ENCODE measurements around the gene GTSF1L. TPM values are rescaled to one million over a fixed set of nuclear protein-coding genes. Genes with fewer than 3 reads are reported as not detected.

GTSF1L gene
- total RNA-seq, 1 experiment from 2014 or later = not detected

DNA sequence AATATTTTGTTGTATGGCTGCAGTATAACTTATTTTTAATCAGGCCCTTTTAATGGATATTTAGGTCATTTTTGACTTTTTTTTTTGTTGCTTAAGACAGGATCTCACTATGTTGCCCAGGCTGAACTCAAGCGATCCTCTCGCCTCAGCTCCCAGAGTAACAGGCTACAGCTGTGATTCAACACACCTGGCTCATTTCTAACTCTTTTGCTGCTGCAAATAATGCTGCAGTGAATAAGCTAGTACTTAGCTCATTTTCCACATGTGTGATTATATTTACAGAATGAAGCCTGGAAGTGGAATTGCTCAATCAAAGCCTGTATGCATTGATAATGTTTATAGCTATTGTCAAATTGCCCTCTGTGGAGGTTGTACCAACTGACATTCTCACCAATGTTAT is 1.1 kb downstream of the GTSF1L start:
- no peaks in the 10 kb centered on the region for H3K36me3 ChIP-seq (ENCODE audit: insufficient read depth, low read length, poor library complexity, severe bottlenecking)
- no peaks in the 10 kb centered on the region for H3K9me3 ChIP-seq (ENCODE audit: low read depth, low read length, poor library complexity, severe bottlenecking)
- no peaks in the 10 kb centered on the region for H3K27me3 ChIP-seq (replicated peaks; ENCODE audit: insufficient read depth, low read depth, low read length, poor library complexity)
- no peak overlapping the region for H3K4me3 ChIP-seq (ENCODE audit: low read depth, low read length, poor library complexity, severe bottlenecking)
- no peak for DNase-seq (ENCODE audit: low spot score)
- H3K4me1 ChIP-seq (ENCODE audit: insufficient read depth, low read length, poor library complexity, severe bottlenecking) = no peaks in the 10 kb centered on the region
- no peak for TF ChIP-seq EZH2 (IDR thresholded peaks at IDR 0.05; ENCODE audit: borderline replicate concordance, low read depth, low read length, poor library complexity, severe bottlenecking)
- TF ChIP-seq, protein P1, sequence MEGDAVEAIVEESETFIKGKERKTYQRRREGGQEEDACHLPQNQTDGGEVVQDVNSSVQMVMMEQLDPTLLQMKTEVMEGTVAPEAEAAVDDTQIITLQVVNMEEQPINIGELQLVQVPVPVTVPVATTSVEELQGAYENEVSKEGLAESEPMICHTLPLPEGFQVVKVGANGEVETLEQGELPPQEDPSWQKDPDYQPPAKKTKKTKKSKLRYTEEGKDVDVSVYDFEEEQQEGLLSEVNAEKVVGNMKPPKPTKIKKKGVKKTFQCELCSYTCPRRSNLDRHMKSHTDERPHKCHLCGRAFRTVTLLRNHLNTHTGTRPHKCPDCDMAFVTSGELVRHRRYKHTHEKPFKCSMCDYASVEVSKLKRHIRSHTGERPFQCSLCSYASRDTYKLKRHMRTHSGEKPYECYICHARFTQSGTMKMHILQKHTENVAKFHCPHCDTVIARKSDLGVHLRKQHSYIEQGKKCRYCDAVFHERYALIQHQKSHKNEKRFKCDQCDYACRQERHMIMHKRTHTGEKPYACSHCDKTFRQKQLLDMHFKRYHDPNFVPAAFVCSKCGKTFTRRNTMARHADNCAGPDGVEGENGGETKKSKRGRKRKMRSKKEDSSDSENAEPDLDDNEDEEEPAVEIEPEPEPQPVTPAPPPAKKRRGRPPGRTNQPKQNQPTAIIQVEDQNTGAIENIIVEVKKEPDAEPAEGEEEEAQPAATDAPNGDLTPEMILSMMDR (conservative IDR thresholded peaks at IDR 0.05; ENCODE audit: low read depth, low read length) = no peak
- ChIA-PET POLR2A (ENCODE audit: low non-redundant PET) (no interaction called here), CTCF (no interaction called here)
- no peak overlapping the region for H3K27ac ChIP-seq (ENCODE audit: low read depth, low read length, poor library complexity, severe bottlenecking)
- intact Hi-C loops (cut with micrococcal nuclease; ENCODE audit: unreplicated experiment) = no loop called here
- no TSS peak for BruUV-seq (replicated peaks)

DNA sequence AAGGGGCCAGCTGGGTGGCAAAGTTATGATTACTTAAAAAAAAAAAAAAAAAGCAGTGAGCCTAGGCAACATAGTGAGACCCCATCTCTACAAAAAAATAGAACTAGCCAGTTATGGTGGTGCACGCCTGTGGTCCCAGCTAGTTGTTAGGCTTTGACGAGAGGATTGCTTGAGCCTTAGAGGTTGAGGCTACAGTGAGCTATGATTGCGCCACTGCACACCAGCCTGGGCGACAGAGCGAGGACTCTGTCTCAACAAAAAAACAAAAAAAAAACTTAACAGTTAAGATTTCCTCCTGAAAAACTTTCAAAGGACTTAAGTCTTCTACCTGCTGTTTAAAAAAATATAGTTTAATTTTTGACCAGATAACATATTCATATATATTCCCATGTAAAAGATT is 2.4 kb downstream of the GTSF1L start:
- Histone ChIP-seq H3K4me1 (ENCODE audit: insufficient read depth, low read length, poor library complexity, severe bottlenecking) (no peaks in the 10 kb centered on the region), H3K9me3 (ENCODE audit: low read depth, low read length, poor library complexity, severe bottlenecking) (no peaks in the 10 kb centered on the region), H3K36me3 (ENCODE audit: insufficient read depth, low read length, poor library complexity, severe bottlenecking) (no peaks in the 10 kb centered on the region), H3K27ac (ENCODE audit: low read depth, low read length, poor library complexity, severe bottlenecking) (no peak overlapping the region), H3K4me3 (ENCODE audit: low read depth, low read length, poor library complexity, severe bottlenecking) (no peak overlapping the region), H3K27me3 (replicated peaks; ENCODE audit: insufficient read depth, low read depth, low read length, poor library complexity) (no peaks in the 10 kb centered on the region)
- CTCF ChIA-PET = interaction anchor here (0.6 kb wide), 1 partner anchor 368 kb away, joined by 3 read pairs; no protein-coding TSS in a partner anchor
- POLR2A ChIA-PET (ENCODE audit: low non-redundant PET) = interaction anchor here (0.7 kb wide), 1 partner anchor 368 kb away, joined by 5 read pairs; no protein-coding TSS in a partner anchor
- intact Hi-C loops (cut with micrococcal nuclease; ENCODE audit: unreplicated experiment) = no loop called here
- TF ChIP-seq, protein P1 (conservative IDR thresholded peaks at IDR 0.05; ENCODE audit: low read depth, low read length) = no peak
- TF ChIP-seq EZH2 (IDR thresholded peaks at IDR 0.05; ENCODE audit: borderline replicate concordance, low read depth, low read length, poor library complexity, severe bottlenecking) = no peak
- DNase-seq (ENCODE audit: low spot score) = no peak
- no TSS peak for BruUV-seq (replicated peaks)

DNA sequence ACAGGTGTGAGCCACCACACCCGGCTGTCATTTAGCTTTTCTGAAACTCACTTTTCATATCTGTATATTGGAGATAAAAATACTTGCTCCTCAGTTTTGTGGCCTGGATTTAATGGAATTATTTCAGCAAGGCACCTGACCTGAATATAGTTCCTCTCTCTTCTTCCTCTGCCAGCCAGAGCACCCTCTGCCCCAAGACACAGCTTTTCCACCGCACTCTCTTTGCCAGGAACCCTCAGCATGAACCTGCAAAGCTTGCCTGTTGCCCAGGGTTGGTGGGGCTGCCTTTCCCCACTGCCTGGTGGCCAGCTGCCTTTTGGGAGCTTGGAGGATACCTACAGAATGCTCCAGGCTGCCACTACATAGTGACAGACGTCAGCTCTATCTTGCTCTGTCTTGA is 3.1 kb downstream of the GTSF1L start:
- ChIA-PET POLR2A (ENCODE audit: low non-redundant PET) (interaction anchor here (0.7 kb wide), 1 partner anchor 368 kb away, joined by 5 read pairs; no protein-coding TSS in a partner anchor), CTCF (interaction anchor here (0.6 kb wide), 1 partner anchor 368 kb away, joined by 3 read pairs; no protein-coding TSS in a partner anchor)
- H3K27me3 ChIP-seq (replicated peaks; ENCODE audit: insufficient read depth, low read depth, low read length, poor library complexity) = no peaks in the 10 kb centered on the region
- intact Hi-C loops (cut with micrococcal nuclease; ENCODE audit: unreplicated experiment) = no loop called here
- no peak for DNase-seq (ENCODE audit: low spot score)
- H3K9me3 ChIP-seq (ENCODE audit: low read depth, low read length, poor library complexity, severe bottlenecking) = no peaks in the 10 kb centered on the region
- TF ChIP-seq, protein P1 (conservative IDR thresholded peaks at IDR 0.05; ENCODE audit: low read depth, low read length) = no peak
- TF ChIP-seq EZH2 (IDR thresholded peaks at IDR 0.05; ENCODE audit: borderline replicate concordance, low read depth, low read length, poor library complexity, severe bottlenecking) = no peak
- H3K27ac ChIP-seq (ENCODE audit: low read depth, low read length, poor library complexity, severe bottlenecking) = no peak overlapping the region
- H3K4me1 ChIP-seq (ENCODE audit: insufficient read depth, low read length, poor library complexity, severe bottlenecking) = no peaks in the 10 kb centered on the region
- H3K36me3 ChIP-seq (ENCODE audit: insufficient read depth, low read length, poor library complexity, severe bottlenecking) = no peaks in the 10 kb centered on the region
- no peak overlapping the region for H3K4me3 ChIP-seq (ENCODE audit: low read depth, low read length, poor library complexity, severe bottlenecking)
- BruUV-seq (replicated peaks) = no TSS peak
